ENCODE results near the gene RBM39.

The RBM39 gene

GRCh38 chr20:35680452-35681183 is 61.4 kb downstream of the RBM39 start:
- CTCF ChIA-PET = interaction anchor here (1.0 kb wide), 1 partner anchor 50 kb away, joined by 4 read pairs; no protein-coding TSS in a partner anchor

GRCh38 chr20:35674921-35675320 is 67.1 kb downstream of the RBM39 start:
- ChIA-PET CTCF (interaction anchor here (0.8 kb wide), 1 partner anchor 56 kb away, joined by 3 read pairs; no protein-coding TSS in a partner anchor), POLR2A (no interaction called here)
- DNase-seq (ENCODE audit: extremely low spot score) = no peak
- no peak for TF ChIP-seq CTCF (IDR thresholded peaks at IDR 0.05; ENCODE audit: control extremely low read depth, extremely low read depth, low read depth, missing control alignments)

More at GRCh38 chr20:35680452-35681183, 61.4 kb downstream of the RBM39 start:
- POLR2A ChIA-PET = no interaction called here
- no peak for TF ChIP-seq CTCF (IDR thresholded peaks at IDR 0.05; ENCODE audit: control extremely low read depth, extremely low read depth, low read depth, missing control alignments)
- no peak for DNase-seq (ENCODE audit: extremely low spot score)

- POLR2A ChIA-PET = no interaction called here
- CTCF ChIA-PET = no interaction called here
- DNase-seq (ENCODE audit: extremely low spot score) = no peak
- TF ChIP-seq CTCF (IDR thresholded peaks at IDR 0.05; ENCODE audit: control extremely low read depth, extremely low read depth, low read depth, missing control alignments) = no peak
Measured at GRCh38 chr20:35673884-35674283, 68.2 kb downstream of the RBM39 start.

GRCh38 chr20:35669681-35670080 is 72.4 kb downstream of the RBM39 start:
- no peak for TF ChIP-seq CTCF (IDR thresholded peaks at IDR 0.05; ENCODE audit: control extremely low read depth, extremely low read depth, low read depth, missing control alignments)
- no peak for DNase-seq (ENCODE audit: extremely low spot score)
- POLR2A ChIA-PET = no interaction called here
- CTCF ChIA-PET = interaction anchor here (1.4 to 1.5 kb wide), 2 partner anchors 14 to 20 kb away, joined by 4 read pairs; no protein-coding TSS in a partner anchor

GRCh38 chr20:35669221-35669620 is 72.8 kb downstream of the RBM39 start:
- POLR2A ChIA-PET = interaction anchor here (0.5 kb wide), 1 partner anchor 20 kb away, joined by 4 read pairs; no protein-coding TSS in a partner anchor
- TF ChIP-seq CTCF (IDR thresholded peaks at IDR 0.05; ENCODE audit: control extremely low read depth, extremely low read depth, low read depth, missing control alignments) = no peak
- DNase-seq (ENCODE audit: extremely low spot score) = no peak
- CTCF ChIA-PET = interaction anchor here (1.0 to 2.6 kb wide), 2 partner anchors 17 to 50 kb away, joined by 3 to 16 read pairs; no protein-coding TSS in a partner anchor

- no peak for TF ChIP-seq CTCF (IDR thresholded peaks at IDR 0.05; ENCODE audit: control extremely low read depth, extremely low read depth, low read depth, missing control alignments)
- CTCF ChIA-PET = interaction anchor here (1.0 to 1.6 kb wide), 3 partner anchors 9 to 47 kb away, joined by 3 to 4 read pairs (median 3); no protein-coding TSS in a partner anchor
- DNase-seq (ENCODE audit: extremely low spot score) = no peak
- POLR2A ChIA-PET = interaction anchor here (0.6 to 0.9 kb wide), 2 partner anchors 76 to 665 kb away, joined by 3 read pairs; partner anchors contain the start of gene RBM39
Measured at GRCh38 chr20:35665949-35666288, 76.1 kb downstream of the RBM39 start.

Measured in GM10248 (cell line).